Lower lobe of right lung (tissue), 2 donors: ENCODE results near the gene CD19. TPM values are rescaled to one million over a fixed set of nuclear protein-coding genes. Genes with fewer than 3 reads are reported as not detected.

Experiments
- ATAC-seq, 2 donors: fragments of 200-7000 bp; cut with Tn5 transposase; one replicate each; pipeline ENCODE4 v1.9.1; 2020 to 2022; ENCODE audit warnings: mild to moderate bottlenecking in 2 of 2, moderate library complexity in 2 of 2
- DNase-seq: peaks from one replicate; pipeline ENCODE4 v3.0.0-alpha.2; 2020
- H3K27ac ChIP-seq: fragments of 200-600 bp; one replicate; pipeline ENCODE4 v1.8.0; 2022
- H3K27me3 ChIP-seq: fragments of 200-600 bp; one replicate; pipeline ENCODE4 v1.8.0; 2022; ENCODE audit warnings: low read depth
- H3K36me3 ChIP-seq: fragments of 200-600 bp; one replicate; pipeline ENCODE4 v1.8.0; 2022; ENCODE audit warnings: mild to moderate bottlenecking
- H3K4me1 ChIP-seq: fragments of 200-600 bp; one replicate; pipeline ENCODE4 v1.8.0; 2022
- H3K4me3 ChIP-seq: fragments of 200-600 bp; one replicate; pipeline ENCODE4 v1.8.0; 2022; ENCODE audit warnings: mild to moderate bottlenecking
- H3K9me3 ChIP-seq: fragments of 200-600 bp; one replicate; pipeline ENCODE4 v1.8.0; 2022
- intact Hi-C: fragments of 100-400 bp; cut with DNase I; formaldehyde crosslinking; loops from one replicate; pipeline ENCODE4 v1.11.0; 2022
- total RNA-seq: library from RNA; stranded (reverse); fragmentation: NEBNext Ultra II Directional; extraction: Animal tissue kit (Norgen Biotek cat#: 25700); gene quantifications from one replicate; pipeline ENCODE4 v1.2.1, GENCODE V29; 2021
- TF ChIP-seq, protein P1 (sequence below): fragments of 200-600 bp; IDR thresholded peaks from one replicate; pipeline ENCODE4 v1.8.0; 2022; ENCODE audit warnings: antibody characterized with exemption, mild to moderate bottlenecking
- donor health status: DM: no; HTN: yes; CAD: no; lungs with severe emphysema.

Gene CD19
- total RNA-seq, 1 donor from 2014 or later: 0.21 TPM

DNA sequence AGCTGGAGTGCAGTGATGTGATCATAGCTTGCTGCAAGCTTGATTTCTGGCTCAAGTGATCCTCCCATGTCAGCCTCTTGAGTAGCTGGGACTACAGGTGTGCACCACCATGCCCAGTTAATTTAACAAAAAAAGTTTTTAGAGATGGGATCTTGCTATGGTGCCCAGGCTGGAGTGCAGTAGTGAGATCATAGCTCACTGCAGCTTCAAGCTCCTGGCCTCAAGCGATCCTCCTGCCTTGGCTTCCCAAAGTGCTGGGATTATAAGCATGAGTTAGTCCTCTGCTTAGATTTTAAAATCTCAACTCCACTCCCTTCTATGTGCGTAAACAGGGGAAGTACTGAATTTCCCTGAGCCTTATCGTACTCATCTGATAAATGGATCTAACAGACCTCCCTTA, 13.1 kb upstream of the CD19 start:
- Histone ChIP-seq H3K4me1 (peaks cover 3% of the 10 kb centered on the region), H3K27me3 (no peaks in the 10 kb centered on the region), H3K9me3 (no peaks in the 10 kb centered on the region), H3K36me3 (peaks cover 60% of the 10 kb centered on the region), H3K4me3 (no peak overlapping the region), H3K27ac (no peak overlapping the region)
- ATAC-seq: no peak
- intact Hi-C loops: no loop called here
- no peak for DNase-seq
- TF ChIP-seq, protein P1, sequence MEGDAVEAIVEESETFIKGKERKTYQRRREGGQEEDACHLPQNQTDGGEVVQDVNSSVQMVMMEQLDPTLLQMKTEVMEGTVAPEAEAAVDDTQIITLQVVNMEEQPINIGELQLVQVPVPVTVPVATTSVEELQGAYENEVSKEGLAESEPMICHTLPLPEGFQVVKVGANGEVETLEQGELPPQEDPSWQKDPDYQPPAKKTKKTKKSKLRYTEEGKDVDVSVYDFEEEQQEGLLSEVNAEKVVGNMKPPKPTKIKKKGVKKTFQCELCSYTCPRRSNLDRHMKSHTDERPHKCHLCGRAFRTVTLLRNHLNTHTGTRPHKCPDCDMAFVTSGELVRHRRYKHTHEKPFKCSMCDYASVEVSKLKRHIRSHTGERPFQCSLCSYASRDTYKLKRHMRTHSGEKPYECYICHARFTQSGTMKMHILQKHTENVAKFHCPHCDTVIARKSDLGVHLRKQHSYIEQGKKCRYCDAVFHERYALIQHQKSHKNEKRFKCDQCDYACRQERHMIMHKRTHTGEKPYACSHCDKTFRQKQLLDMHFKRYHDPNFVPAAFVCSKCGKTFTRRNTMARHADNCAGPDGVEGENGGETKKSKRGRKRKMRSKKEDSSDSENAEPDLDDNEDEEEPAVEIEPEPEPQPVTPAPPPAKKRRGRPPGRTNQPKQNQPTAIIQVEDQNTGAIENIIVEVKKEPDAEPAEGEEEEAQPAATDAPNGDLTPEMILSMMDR: no peak

DNA sequence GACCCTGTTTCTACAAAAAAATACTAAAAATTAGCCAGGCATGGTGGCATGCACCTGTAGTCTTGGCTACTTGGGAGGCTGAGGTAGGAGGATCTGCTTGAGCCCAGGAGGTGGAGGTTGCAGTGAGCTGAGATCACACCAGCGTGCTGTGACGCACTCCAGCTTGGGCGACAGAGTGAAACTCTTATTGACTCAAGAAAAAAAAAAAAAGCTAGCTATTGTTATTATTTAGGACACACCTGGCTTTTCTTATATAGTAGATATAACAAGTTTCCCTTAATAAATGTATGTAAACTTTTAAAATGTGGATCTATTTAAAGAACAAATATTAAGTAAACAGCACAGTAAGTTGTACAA, 8.6 kb upstream of the CD19 start:
- TF ChIP-seq, protein P1: no peak
- Histone ChIP-seq H3K4me1 (peaks cover 12% of the 10 kb centered on the region), H3K36me3 (peaks cover 19% of the 10 kb centered on the region), H3K4me3 (no peak overlapping the region), H3K9me3 (no peaks in the 10 kb centered on the region), H3K27me3 (no peaks in the 10 kb centered on the region), H3K27ac (no peak overlapping the region)
- DNase-seq (no peak), ATAC-seq (no peak)
- intact Hi-C loops: no loop called here

GRCh38 chr16:28923652-28924398, 7.9 kb upstream of the CD19 start:
- ATAC-seq: peak in 1 of 2 donors; percentile 0
- H3K4me3 ChIP-seq: peak overlapping the region; percentile 85
- intact Hi-C loops: no loop called here

DNA sequence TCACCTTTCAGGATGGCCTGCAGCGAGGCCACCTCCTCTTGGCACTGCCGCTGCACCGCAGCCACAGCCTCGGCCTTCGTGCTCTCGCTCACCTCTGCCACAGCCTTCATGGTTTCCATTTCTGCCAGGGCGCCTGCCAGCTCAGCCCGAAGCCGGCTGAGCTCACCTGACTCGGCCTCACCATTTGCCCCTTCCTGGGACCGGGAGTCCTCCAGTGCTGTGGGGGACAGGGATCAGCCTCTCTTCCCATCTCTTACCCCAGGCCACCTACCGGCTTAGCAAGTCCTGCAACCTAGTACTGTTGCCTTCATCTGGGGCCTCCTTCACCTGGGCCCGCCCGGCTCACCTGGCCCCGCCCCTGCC, 7.4 kb upstream of the CD19 start:
- DNase-seq (no peak), ATAC-seq (no peak)
- peak overlapping the region; percentile 85 for H3K4me3 ChIP-seq
- no peaks in the 10 kb centered on the region for H3K9me3 ChIP-seq
- peaks cover 12% of the 10 kb centered on the region for H3K4me1 ChIP-seq
- H3K27me3 ChIP-seq: no peaks in the 10 kb centered on the region
- H3K36me3 ChIP-seq: peaks cover 7% of the 10 kb centered on the region
- intact Hi-C loops: no loop called here
- peak overlapping the region; percentile 99 for H3K27ac ChIP-seq
- TF ChIP-seq, protein P1: peak; percentile 17

More at GRCh38 chr16:28923652-28924398, 7.9 kb upstream of the CD19 start:
- Histone ChIP-seq H3K4me1 (peaks cover 12% of the 10 kb centered on the region), H3K9me3 (no peaks in the 10 kb centered on the region), H3K27me3 (no peaks in the 10 kb centered on the region), H3K36me3 (peaks cover 13% of the 10 kb centered on the region), H3K27ac (peak overlapping the region; percentile 99)
- DNase-seq: no peak
- TF ChIP-seq, protein P1: no peak

DNA sequence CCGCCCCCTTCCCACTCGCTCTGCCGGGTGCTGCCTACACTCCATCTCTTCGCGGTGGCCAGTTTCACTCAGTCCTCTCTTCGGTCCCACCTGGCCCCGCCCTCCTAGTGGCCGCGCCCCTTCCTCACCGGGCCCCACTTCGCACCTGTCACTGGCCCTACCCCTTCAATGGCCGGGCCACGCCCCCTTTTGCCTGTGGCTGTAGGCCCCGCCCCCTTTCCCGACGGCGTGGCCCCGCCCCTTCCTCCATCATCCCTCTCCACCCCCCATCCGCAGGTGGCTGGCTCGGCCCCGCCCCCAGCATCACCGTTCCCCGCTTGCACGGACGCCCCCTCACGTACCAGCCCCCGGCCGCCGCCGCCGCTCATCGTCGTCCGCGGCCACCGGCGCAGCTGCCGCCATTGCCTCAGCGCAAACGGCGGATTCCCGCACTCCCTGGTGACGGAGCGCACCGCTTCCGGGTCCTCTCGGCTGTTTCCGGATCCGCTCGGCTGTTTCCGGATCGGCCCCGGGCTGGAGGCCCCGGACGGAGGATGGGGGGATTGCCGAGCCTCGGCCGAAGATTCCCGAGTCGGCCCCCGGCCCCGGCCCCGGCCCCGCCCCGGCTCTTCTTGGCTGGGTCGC, 6.9 kb upstream of the CD19 start, which contains the start of gene RABEP2:
Gene RABEP2, minus strand, starts transcription at position 477 of the 624 bp plus-strand sequence. Its CDS starts 75 bp downstream, at position 402.
- intact Hi-C loops: no loop called here
- Histone ChIP-seq H3K36me3 (peaks cover 3% of the 10 kb centered on the region), H3K4me3 (peak within 1 kb of the TSS; percentile 85), H3K4me1 (peaks cover 12% of the 10 kb centered on the region), H3K27ac (peak within 1 kb of the TSS; percentile 99), H3K9me3 (no peaks in the 10 kb centered on the region), H3K27me3 (no peaks in the 10 kb centered on the region)
- DNase-seq: peak; percentile 96
- TF ChIP-seq, protein P1: no peak
- peak; percentile 95 to 96 for ATAC-seq
